ENCODE results near the gene LAMA3.

LAMA3 gene

DNA sequence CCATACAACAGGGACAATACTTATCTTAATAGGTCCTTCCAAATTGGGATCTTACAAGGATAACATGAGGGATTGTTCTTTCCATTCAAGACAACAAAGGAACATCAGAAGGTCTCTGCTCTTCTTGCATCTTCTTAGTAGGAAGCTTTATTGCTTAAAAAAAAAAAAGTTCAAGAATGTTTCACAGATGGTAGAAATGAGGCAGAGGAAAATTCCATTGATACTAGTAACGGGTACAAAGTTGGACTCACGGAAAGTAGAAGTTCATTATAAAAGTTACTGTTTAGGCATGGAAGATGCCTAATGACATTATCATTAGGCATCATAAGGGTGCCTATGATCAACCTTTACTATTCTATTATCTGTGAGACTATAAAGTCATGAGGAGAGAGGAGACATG is 136.2 kb downstream of the LAMA3 start:
- no peak for DNase-seq

DNA sequence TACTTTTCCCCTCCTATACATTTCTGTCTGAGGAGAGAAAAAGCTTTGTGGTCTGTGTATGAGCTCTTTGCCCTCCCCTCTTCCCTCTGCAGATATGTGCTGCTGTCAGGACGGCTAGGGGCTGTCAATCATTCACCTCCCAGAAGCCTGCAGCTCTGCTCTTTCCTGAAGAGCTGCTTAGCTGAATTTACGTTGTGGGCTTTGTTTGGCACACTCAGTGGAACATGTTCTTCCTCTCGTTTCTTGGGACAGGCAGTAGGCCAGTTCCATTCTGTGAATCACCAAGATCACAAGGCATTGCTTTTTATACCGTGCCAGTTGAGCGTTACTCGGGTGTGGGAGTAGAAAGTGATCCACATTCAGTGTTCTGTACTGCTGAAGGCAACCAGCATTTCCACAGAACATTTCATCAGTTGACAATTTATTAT is 136.7 kb downstream of the LAMA3 start:
- DNase-seq, result peak; percentile 66

DNA sequence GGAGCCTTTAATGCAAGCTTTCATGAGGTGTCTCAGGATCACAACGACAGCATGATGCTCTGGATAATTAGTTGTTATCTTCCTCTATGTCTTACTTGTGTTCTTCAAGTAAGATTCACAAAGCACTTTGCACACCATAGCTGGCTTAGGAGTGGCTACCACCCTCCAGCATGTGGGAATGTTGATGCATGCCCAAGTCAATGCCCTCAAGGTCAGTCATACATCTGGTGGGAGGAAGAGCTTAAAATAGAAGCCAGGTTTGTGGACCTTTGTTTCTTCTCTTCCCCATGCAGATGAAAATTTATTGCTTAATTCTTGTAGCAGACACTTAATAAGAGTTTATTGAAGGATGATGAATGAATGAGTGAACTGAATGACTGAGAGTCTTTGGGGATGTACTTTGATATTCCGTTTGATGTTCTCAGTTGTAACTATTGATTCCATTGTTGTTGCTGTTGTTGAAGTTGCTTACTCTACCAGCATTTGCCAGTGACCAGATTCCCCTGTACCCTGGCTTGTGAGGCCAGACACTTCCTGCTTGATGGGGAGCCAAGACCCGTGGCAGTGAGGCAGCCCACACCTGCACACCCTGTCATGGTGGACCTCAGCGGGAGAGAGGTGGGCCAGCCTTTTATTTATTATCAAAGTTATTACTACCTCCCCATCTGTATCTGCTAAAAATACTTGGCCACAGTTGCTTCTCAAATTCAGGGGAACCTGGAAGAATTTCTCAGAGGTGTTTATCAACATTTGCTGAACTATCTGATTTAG is 137.8 kb downstream of the LAMA3 start:
- DNase-seq, result no peak

DNA sequence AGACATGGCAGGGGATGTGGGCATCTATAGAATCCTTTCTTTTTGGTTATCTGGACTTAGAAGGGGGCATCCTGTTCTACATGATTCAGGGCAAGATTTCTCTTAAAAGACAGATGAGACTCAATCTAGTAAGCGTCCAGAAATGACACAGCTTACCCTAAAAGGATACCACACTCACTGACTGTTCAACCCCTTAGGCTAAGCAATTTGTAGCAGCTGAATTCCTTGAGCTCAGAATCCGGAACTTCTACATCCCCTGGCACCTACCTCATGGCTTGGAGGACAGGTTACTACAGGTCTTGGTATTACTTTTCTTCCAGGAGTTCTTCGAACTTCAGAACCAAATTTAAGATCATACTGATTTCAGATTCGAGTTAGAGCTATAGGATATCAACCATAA is 138.4 kb downstream of the LAMA3 start:
- DNase-seq, result no peak

DNA sequence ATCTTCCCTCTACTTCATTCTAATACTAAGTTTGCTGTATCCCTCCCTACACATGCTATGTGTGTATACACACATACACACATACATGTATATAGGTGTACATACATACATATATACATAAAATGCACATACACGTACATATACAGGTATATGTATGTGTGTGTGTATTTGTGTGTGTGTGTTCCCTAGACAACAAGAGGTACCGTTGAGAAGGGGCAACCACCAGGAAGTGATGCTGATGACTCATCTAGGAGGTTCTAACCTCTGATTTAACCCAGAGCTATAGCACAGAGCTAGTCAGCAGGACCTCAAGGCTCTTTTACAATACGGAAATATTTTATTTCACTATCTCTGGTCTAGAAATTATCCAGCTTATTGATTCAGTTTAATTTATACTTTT is 139.2 kb downstream of the LAMA3 start:
- no peak for DNase-seq

DNA sequence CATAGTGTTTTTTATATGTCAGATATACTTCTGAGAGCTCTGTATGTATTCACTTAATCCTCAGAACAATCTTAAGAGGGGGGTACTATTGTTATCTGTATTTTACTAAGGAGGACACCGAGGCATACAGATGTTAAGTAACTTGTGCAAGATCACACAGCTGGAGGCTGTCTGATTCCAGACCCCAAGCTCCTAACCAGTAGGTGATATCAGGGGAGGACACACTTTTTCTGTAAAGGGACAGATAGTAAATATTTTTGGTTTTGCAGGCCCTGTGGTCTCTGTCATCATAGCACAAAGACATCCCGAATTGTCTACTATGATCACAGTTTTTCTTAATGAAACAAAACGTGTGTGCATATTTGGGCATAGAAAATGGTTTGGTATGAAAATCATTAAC is 143.7 kb downstream of the LAMA3 start:
- no peak for DNase-seq

DNA sequence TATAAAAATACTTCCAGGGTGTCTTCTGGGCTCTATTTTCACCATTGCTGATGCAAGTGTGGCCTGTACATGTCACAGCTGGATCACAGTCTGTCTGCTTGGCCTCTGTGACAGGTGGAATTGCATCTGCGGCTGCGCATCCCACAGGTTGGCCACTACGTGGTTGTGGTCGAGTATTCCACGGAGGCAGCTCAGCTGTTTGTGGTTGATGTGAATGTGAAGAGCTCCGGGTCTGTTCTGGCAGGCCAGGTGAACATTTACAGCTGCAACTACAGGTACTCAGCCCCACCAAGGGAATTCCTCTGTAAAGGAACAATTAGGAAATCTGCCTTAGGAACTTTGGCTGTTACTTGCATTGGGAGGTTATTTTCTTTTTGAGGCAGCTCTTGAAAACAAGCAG is 144.5 kb downstream of the LAMA3 start:
- DNase-seq, result no peak

DNA sequence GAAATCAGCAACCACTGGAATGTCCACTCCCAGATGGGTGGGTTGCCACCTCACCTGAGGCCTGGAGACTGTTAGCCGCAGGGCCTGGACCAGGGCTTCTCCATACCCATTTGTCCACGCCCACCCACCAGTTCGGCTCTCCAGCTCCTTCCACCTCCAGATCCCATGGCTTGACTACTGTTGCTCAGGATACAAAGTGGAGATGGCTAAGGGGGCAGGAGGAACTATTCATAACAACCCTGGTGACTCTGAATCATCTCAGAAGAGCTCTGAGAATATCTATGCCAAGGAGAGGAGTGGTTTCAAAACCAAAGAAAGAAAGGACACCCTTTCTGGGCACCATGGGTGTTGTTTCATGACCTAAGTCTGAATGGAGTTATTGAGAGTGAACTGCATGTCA is 145.8 kb downstream of the LAMA3 start:
- no peak for DNase-seq

DNA sequence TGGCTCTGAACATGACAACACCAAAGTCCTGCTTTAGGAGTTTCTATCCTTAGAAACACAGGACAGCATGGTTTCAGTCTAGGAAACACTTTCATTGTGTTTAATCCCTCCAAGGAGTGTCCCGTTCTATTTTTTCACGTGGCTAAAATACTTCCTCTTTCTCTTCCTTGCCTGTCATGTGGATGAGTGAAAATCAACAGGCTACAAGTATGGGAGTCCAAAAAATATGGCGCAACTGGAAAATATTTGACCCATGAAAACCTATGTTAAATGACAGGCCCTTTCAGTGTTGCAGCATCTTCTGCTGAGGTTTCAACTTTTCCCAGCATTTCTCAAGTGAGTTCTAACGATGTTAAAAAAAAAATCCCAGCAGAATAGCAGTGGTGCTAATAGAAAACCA is 146.3 kb downstream of the LAMA3 start:
- DNase-seq, result no peak

DNA sequence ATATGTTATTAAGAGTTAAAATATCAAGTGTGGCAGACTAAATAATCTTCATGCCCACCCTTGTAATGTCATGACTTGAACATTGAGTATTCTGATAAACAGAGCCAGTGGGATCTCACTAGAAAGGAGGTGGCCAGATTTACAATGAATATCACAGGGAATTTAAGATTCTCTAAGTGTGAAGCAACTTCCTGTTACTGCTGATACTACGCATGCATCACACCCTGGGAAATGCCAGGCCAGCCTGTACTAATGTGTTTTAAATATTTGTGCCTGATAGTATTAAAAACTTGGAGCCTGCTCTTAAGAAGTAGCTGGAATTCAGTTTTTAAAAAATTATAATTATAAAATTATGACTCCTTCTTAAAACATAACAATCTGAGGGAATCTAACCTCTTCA is 148.3 kb downstream of the LAMA3 start:
- no peak for DNase-seq

DNA sequence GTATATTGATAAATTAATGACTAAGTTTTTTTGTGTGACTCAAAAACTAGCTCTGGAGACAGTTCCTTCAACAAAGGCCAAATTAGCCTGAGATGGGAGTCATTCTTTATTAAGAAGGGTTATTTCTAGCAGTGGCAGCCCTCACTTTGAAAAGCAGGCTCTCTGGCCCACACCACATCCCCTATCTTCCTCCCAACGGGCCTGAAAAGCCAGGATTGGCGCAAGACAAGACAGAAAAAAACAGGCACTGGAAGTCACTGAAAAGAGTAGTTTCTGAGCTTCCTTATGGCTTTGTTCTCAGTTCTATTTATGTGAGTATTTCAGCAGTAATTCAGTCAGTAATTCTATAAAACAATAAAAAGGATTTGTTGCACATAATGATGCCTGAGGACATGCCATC is 149.0 kb downstream of the LAMA3 start:
- no peak for DNase-seq

DNA sequence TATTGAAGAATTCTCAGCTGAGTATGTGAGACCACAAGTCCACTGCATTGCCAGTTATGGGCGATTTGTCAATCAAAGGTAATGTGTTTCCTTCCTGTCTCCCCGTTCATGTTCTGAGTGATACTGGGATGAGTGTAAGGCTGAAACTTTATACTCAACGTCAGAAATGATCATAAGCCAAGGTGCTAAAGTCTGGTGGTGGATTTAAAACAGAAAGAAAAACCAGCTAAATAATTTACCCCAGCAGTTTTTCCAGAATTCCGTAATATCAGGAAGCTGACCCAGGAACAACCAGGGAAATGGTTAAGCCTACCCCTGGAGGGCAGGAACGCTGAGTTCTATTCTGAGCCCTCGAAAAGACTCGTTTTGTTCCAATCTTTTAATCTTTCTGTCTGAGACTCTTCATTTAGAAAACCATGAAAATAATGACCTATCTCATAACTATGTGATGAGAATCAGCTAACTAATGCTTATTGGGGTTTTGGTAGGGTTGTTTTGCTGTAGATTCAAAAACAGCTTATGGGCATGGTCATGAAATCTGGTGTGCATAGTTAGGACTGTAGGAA is 149.6 kb downstream of the LAMA3 start:
- DNase-seq, result no peak

DNA sequence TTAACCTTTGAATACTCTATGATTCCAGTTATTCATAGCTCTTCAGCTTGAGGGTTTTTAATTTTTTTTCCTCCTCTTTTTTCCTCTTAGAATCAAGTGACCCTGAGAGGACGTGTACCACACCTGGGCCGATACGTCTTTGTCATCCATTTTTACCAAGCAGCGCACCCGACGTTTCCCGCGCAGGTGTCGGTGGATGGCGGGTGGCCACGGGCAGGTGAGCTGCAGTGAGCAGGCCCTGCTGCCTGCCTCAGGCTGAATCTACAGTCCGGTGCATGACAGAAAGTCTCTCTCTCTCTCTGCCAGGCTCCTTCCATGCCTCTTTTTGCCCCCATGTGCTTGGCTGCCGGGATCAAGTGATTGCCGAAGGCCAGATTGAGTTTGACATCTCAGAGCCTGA is 153.1 kb downstream of the LAMA3 start:
- no peak for DNase-seq

DNA sequence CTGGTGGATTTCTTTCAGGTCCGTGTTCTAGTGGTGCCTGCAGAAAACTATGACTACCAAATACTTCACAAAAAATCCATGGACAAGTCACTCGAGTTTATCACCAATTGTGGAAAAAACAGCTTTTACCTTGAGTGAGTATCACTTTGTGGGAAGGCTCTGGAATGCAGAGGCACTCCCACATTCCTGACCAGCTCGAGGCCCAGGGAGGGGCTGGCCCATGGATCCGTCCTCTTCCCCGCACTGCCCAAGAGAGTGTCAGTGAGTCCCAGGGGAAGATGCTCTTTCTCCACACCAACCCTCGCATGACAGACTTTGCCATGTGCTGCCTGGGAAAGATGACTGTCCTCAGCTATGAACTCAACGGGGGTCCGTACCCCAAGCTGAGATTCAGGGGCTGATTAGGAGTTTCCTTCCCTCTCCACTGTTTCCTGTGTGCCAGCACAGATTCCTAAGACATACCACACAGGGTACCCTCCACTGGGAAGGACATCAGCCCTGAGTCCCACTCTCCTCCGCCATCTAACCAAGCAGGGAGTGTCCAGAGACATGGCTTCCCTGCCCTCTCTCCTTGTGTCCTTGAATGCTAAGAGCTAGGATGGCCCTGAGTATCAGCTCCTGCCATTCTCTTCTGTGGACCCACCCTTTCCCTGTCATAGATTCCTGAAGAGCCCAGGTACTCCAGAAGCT is 155.9 kb downstream of the LAMA3 start:
- no peak for DNase-seq

DNA sequence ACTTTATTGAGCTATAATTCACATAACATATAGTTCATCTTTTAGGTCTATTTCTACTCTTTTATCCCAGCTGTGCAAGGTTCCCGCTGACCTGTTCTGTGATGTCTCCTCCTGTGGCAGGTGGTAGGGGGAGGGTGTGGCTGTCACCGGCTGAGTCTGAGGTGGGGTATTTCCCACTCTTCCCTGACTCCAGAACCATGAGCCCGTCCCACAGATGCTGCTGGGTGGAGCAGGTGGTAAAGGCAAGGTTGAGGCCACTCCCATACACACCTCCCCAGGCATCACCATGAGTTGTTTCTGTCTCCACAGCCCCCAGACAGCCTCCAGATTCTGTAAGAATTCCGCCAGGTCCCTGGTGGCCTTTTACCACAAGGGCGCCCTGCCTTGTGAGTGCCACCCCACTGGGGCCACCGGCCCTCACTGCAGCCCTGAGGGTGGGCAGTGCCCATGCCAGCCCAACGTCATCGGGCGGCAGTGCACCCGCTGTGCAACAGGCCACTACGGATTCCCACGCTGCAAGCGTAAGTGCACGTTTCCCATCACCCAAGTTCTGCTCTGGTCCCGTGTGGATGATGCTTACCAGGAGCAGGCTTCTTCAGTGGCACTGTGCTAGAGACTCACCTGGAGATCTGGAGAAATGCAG is 156.9 kb downstream of the LAMA3 start:
- DNase-seq, result no peak

DNA sequence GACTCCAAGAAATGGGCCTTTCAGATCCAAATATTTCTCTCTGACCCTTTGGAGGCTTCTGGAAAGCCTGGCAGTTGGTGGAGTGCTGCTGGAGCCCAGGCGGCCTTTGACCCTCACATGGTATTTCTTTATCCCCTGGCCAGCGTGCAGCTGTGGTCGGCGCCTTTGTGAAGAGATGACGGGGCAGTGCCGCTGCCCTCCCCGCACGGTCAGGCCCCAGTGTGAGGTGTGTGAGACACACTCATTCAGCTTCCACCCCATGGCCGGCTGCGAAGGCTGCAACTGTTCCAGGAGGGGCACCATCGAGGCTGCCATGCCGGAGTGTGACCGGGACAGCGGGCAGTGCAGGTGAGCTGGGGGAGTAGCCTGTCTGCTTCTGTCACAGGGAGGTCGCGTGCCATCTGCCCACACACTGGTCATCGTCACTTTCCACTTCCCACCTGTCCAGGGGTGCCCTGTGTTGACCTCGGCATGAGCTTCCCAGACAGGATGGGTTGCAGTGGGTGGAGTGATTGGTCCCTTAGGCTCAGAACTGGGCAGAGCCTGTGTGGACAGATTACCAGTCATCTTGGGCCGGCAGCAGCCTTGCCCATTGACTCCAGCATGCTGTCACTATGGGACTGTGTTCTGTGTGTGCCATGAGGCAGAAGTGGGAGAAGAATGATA is 158.2 kb downstream of the LAMA3 start:
- no peak for DNase-seq

DNA sequence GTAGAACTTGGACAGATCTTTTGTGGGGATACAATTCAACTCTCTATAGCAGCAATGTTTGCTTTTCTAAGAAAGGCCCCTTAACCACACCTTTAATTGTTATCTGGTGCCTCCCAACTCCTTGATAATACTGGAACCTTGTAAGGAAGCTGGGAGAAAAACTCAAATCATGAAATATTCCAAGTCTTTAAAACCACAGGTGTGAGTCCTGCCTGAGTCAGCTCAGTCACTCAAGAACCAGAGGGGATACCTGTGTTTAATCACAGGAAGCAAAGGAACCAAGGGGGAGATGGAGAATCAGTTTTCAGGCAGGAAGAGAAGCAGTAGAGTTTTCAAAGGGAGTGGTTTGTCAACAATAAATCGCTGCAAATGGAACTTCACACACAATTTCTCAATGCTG is 159.9 kb downstream of the LAMA3 start:
- no peak for DNase-seq

DNA sequence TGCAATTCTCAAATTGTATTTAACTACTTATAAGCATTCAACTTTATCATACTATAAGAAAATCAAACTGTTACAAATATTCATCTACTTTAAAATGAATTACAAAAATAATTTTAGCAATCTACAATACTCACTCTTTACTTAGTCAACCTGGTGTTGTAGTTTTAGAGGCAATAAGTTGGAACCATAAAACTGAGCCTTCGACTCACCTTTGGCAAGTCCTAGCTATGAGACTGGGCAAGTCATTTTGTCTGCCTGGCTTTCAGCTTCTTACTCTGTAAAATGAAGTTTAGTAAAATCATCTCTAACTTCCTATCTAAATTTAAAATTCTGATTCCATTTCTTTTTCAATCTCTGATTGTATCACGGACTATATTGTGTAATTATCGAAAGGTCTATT is 161.0 kb downstream of the LAMA3 start:
- DNase-seq, result no peak

DNA sequence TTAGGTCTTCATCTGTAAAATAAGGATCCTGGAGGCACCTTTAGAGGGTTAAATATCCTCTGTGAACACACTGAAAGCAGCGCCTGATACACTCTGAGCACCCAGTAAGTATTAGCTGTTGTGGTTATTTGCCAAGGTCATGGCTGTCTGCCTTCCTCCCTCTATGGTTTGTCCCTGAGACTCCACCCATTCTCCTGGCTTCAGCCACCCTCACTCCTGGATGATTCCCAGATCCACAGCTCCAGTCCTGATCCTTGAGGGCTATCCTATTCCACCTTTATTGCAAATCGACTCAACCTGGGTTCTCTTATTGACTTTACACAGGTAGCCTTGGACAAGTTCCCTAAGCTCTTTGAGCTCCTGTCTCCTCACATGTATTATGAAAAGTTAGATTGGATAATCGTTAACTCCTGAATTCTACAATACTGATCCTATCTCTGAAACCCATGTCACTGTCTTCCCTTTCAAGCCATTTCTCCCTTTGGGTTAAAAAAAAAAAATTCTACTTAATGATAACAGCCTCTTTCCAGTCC is 162.3 kb downstream of the LAMA3 start:
- no peak for DNase-seq

DNA sequence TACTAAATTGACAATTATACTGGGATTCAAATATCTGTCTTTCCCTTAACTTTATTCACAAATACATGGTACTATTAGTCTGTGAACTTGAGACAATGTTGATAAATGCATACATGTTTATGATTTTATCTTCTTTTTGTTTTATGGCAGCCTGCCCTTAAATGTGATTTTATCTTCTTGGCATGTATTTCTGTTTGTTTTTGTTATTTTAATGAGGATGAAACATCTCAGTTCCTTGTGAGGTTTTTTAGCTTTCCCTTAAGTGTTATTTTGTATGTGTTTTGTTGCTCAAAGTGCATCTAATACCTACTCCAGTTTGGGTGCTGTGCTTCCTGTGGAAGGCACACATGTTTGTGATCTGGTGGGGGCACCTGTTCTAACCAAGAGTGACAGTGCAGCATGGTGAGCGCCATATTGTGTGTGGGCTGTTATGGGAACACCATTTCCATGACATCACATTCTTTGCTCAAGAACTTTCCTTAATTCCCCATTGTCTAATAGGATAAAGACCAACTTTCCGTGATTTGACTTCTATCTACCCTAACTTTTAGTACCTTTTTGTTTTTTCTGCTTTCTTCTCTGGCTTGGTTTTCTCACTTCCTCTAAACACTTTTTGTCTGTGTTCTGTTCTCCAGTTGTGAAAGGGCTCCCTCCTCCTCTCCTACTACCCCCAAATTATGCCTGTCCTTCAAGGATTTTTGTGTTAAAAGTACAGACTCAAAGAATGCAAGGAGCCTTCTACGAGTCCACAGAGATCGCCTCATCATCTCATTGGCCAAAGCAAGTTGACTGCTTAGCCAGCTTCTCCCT is 163.2 kb downstream of the LAMA3 start:
- no peak for DNase-seq

DNA sequence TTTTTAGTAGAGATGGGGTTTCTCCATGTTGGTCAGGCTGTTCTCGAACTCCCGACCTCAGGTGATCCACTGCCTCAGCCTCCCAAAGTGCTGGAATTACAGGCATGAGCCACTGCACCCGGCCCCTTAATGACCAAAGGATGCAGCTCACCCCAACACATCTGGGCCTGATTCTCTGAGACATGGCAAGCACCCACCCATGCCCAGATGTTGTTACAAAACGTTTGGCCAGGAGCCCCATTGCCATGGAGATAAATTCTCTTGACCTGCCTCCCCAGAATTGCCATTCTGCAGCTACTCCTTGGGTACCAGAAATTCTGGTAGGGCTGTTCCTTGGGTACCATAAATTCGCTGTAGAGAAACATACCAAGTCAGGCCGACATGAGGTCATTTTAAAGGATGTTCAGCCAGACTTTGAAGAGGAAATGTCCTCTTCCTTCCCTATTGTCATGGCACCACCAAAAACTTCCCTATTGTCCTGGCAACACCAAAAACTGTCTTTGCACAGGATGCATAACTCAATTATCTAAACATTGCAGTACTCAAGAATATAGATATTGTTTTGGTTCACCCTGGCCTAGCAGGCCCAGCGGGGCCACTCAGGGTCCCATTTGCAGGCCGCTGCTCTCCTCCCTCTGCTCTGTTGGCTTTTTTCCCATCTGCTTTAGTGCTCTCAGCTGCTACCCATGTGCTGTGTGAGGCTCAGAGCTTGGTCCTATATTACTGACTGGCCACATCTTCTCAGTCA is 164.4 kb downstream of the LAMA3 start:
- no peak for DNase-seq

Data from right forelimb (tissue), 1 donor.